ENCODE results near the gene GALNT10.

The GALNT10 gene

GRCh38 chr5:154176181-154176580 is 14.4 kb upstream of the GALNT10 start:
- POLR2A ChIA-PET = no interaction called here
- DNase-seq (ENCODE audit: extremely low spot score) = no peak
- CTCF ChIA-PET = interaction anchor here (1.0 to 1.7 kb wide), 4 partner anchors 9 to 229 kb away, joined by 3 to 5 read pairs (median 4); no protein-coding TSS in a partner anchor
- no peak for TF ChIP-seq CTCF (IDR thresholded peaks at IDR 0.05; ENCODE audit: control extremely low read depth, extremely low read depth, low read depth, missing control alignments)

- CTCF ChIA-PET = interaction anchor here (0.7 to 5.4 kb wide), 6 partner anchors 12 to 242 kb away, joined by 3 to 58 read pairs (median 4); partner anchors contain the start of gene GALNT10
- POLR2A ChIA-PET = no interaction called here
- no peak for DNase-seq (ENCODE audit: extremely low spot score)
- no peak for TF ChIP-seq CTCF (IDR thresholded peaks at IDR 0.05; ENCODE audit: control extremely low read depth, extremely low read depth, low read depth, missing control alignments)
Observed at GRCh38 chr5:154178661-154179060, 11.9 kb upstream of the GALNT10 start.

GRCh38 chr5:154179846-154180710 is 10.5 kb upstream of the GALNT10 start:
- ChIA-PET POLR2A (interaction anchor here (0.9 kb wide), 1 partner anchor 10 kb away, joined by 3 read pairs; the partner anchor contains the start of gene GALNT10), CTCF (interaction anchor here (0.7 to 5.4 kb wide), 33 partner anchors 10 to 252 kb away, joined by 3 to 58 read pairs (median 4); partner anchors contain the start of gene GALNT10)
- peak; percentile 73 for DNase-seq (ENCODE audit: extremely low spot score)
- peak; percentile 72 for TF ChIP-seq CTCF (IDR thresholded peaks at IDR 0.05; ENCODE audit: control extremely low read depth, extremely low read depth, low read depth, missing control alignments)

GRCh38 chr5:154181161-154181560 is 9.4 kb upstream of the GALNT10 start:
- ChIA-PET POLR2A (no interaction called here), CTCF (interaction anchor here (0.8 to 5.4 kb wide), 19 partner anchors 10 to 240 kb away, joined by 3 to 58 read pairs (median 6); partner anchors contain the start of gene GALNT10)
- no peak for TF ChIP-seq CTCF (IDR thresholded peaks at IDR 0.05; ENCODE audit: control extremely low read depth, extremely low read depth, low read depth, missing control alignments)
- no peak for DNase-seq (ENCODE audit: extremely low spot score)

- ChIA-PET CTCF (interaction anchor here (0.7 to 6.6 kb wide), 25 partner anchors 9 to 233 kb away, joined by 3 to 58 read pairs (median 4); no protein-coding TSS in a partner anchor), POLR2A (interaction anchor here (1.1 to 2.3 kb wide), 4 partner anchors 9 to 151 kb away, joined by 3 to 16 read pairs (median 4); partner anchors contain the start of genes FAM114A2 and MFAP3)
- DNase-seq (ENCODE audit: extremely low spot score) = no peak
- TF ChIP-seq CTCF (IDR thresholded peaks at IDR 0.05; ENCODE audit: control extremely low read depth, extremely low read depth, low read depth, missing control alignments) = no peak
Observed at GRCh38 chr5:154189256-154189818, 1.2 kb upstream of the GALNT10 start.
